DMS153 treated with DMSO at 0.1 percent for 48 hours (cell line): ENCODE results near the gene CD81.

Experiments
- DNase-seq: peaks from one replicate; lab custom pipeline; 2025; ENCODE audit not compliant: unreplicated experiment; lab: John Stamatoyannopoulos, UW

CD81 gene

DNA sequence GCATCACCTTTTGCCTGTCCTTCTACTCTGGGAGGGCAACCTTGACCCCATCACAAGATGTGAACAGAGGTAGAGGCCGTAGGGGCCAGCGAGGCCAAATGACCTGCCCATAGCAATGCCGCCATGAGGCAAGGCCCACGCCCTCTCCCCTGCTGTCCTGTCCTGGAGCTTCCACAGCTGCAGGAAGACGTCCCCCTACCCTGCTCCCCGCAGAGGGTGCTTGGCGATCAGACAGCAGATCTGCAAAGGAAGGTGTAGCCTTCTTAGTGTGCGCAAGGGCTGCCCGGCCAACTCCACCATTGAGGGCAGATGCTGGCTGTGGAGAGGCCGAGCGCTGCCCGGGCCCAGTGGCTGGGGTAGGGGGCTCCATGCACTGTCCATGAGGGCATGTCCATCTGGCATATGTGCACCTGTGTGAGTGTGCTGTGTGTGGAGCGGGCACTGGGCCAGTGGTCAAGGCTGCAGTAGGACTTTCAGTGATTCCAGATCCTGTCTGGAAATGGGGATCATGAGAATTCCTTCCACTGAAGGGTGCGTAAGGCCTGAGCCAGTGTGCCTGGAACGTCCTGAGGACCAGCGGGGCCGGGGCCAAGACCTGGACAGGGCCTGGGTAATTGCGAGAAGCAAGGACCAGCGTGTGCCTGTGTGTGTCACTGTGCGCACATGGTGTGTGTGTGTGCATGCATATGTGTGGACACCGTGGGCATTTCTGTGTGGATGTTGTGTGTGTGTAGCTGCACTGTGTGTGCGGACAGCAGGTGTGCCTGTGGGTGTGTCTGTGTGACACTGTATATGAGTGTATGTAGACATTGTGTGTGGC lies 56.2 kb downstream of the CD81 start:
- no peak for DNase-seq

DNA sequence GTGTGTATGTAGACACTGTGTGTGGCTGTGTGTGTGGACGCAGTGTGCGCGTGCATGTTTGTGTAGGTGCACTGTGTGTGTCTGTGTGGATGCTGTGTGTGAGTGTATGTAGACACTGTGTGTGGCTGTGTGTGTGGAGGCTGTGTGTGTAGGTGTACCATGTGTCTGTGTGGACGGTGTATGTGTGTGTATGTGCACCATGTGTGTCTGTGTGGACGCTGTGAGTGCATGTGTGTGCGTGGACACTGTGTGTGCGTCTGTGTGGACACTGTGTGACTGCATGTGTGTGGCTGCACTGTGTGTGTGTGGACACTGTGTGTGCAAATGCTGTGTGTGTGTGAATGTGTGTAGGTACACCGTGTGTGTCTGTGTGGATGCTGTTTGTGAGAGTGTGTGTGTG lies 56.9 kb downstream of the CD81 start:
- DNase-seq, result no peak

DNA sequence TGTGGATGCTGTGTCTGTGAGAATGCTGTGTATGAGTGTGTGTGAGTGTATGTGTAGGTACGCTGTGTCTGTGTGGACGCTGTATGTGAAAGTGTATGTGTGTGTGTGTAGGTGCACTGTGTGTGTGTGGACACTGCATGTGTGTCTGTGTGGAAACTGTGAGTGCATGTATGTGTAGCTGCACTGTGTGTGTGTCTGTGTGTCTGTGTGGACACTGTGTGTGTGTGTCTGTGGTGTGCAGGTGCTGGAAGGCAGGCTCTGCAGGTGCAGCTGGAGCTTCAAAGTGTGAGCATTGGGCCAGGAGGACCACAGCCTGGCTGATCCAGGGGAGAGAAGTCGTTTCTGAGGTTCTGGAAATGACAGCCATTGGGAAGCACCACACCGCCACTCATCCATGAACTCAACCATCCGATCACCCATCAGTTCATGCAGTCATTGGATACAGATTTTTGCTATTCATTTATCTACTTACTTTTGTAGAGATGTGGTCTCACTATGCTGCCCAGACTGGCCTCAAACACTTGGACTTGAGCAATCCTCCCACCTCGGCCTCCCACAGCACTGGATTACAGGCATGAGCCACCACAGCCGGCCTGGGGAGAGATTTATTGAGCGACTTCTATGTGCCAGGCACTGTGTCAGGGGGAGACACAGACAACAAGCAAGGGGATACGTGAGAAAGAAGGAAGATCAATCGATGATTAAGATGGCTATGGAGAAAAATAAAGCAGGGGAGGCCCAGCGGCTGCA lies 57.6 kb downstream of the CD81 start:
- DNase-seq, result no peak

DNA sequence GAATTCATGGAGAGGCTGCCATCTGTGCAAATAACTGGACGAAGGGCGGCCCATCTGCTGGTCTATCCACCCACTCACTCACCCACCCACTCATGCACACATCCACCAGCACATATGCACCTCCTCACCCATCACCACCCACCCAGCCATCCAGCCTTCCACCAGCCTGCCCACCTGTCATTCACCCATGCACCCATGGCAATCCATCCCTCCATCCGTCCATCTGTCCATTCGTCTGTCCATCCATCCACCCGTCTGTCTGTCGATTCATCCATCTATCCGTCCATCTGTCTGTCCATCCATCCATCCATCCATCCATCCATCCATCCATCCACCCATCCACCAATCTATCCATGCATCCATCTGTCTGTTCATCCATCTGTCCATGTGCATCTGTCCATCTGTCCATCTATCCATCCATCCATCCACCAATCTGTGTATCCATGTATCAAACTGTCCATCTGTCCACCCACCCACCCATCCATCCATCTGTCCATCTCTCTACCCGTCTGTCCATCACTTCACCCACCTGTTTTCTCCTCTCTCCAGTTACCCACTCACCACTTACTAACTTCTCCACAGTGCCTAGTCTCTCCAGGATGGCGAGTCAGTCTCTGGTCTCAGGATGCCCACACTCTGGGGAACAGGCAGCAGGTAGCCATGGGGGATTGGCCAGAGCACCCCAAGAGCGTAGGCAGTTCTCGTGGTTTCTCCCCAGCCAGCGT lies 58.3 kb downstream of the CD81 start:
- DNase-seq, result no peak

DNA sequence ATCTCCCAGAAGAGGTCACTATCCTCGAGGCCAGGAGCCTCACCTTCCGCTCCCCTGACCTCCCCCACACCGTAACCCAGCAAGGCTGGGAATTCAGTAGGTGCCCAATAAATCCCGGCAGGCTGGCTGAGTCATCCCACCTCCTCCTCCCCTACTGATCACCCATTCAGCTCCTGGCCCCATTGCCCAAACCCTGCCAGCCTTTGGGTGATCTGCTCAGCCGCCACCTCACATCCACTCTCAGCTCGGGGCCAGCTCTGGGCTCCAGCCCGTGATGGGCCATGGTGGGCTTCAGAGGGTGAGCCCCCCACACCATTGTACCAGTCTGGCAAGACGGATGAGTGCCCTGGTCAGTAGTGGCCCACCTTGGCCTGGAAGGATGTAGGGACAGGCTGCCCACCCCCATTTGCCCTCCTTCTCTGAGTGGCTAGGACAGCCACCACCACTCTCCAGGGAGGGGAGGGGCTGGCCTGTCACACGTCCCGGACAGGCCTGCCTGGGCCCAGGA lies 59.0 kb downstream of the CD81 start:
- DNase-seq, result no peak

DNA sequence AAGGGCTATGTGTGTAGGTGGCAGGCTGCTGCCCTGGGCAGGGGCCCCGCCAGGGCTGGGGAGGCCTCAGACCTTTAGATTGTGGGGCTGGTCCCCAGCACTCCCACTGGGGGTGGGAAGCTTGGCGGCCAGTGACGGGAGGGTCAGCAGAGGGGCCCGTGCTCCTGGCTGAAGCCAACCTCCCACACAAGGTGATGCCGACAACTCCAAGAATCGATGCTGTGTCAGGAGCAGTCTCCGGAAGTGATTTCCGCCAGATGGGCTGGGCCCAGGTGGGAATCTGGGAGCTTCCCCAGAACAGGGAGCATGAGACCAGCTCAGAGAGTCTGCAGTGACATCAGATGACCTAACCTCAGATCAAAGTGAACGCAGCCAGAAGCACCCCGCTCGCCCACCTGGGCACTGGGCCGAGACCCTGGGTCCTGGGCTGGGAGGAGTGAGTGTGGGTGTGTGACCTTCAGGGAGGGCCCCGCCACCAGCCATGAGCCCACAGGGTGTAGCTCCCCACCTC lies 59.5 kb downstream of the CD81 start:
- no peak for DNase-seq

DNA sequence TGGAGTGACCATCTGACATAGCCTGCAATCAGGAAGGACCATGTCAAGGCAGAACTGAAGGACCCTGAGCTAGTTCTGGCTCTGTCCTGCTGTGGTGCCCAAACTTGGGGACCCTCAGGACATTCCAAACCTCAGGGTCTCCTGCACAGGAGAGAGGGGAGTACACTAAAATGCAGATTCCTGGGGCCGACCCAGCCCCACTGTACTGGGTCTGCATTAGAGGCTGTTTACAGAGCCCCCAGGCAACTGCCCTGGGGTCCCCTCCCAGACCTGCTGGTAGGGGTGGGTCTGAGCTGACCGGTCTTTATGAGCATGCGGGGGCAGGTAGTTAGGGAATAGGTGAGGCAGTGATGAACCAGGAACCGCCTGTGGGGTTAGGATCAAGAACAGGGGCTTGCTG lies 60.4 kb downstream of the CD81 start:
- no peak for DNase-seq

DNA sequence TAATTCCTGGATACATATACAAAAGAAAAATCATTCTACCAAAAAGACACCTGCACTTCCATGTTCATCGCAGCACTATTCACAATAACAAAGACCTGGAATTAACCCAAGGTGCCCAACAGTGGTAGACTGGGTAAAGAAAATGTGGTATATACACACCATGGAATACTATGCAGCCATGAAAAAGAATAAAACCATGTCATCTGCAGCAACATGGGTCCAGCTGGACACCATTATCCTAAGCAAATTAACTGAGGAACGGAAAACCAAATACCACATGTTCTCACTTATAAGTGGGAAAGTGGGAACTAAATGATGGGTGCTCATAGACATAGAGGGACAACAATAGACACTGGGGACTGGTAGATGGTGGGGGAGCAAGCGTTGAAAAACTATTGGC lies 62.7 kb downstream of the CD81 start:
- no peak for DNase-seq

DNA sequence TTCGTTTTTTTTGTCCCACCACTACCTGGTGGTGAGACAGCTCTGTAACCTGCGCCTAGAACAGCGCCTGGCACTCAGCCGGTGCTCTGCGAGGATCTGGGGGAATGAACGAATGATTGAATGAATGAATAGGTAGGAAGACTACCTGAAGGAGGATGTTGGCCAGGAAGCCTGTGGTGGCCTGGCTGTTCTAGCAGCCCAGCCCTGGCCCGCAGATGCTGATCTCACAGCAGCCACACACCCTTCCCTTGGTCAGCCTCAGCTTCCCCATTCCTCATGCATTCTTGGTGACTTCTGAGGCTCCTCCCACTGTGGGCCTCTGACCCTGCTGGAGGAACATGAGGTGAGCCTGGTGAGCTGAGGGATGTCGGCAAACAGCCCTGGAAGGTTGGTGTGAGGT lies 63.5 kb downstream of the CD81 start:
- DNase-seq, result no peak

DNA sequence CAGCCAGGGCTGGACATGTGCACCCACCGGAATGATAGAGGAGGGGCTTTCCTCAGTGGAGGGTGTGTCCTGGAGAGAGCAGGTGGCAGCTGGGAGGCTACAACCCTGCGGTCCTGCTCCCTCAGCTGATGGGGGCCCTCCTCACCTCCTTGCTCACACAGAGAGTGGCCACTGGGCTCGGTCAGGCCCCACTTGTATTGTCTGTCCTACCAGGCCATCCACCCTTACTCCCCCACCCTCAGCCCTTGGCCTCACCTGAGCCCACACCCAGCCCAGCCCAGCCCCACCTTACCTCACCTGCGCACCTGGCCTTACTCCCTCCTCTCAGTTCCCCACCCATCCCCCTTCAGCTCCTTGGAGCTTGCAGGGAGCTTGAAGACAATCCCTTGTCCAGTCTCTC lies 64.1 kb downstream of the CD81 start:
- DNase-seq, result no peak

DNA sequence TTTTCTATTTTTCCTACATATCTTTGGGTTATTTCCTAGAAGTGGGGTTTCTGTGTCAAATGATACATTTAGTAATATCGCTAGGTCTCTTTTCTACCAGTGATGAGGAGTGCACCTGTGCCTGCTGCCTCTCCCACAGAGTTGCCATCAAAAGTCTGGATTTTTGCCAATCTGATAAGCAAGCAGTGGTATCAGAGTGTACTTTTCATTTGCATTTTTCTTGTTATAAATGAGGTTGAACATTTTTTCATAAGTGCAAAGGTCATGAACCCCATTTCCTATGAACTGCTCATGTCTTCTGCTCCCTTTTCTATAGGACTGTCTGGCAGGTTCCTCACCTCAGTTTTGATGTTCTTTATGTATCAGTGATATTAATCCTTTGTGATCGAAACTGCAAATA lies 65.5 kb downstream of the CD81 start:
- no peak for DNase-seq

DNA sequence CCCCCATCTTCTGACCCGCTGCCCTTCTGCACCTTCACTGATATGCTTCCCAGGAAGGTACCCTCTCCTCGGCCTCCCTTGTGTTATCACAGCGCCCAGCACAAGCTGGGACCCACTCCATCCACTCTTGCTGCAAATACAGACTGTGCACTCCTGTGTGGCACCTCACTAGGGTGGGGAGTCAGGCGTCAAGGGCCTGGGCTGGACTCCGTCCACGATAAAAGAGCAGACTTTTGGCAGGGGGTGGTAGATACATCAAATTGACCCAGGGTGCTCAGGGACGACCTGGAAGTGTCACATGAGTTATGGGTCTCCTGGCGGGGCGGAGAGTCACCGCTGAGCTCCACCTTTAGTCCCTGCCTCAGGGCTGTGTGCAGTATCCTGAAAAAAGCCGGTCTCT lies 66.3 kb downstream of the CD81 start:
- no peak for DNase-seq

DNA sequence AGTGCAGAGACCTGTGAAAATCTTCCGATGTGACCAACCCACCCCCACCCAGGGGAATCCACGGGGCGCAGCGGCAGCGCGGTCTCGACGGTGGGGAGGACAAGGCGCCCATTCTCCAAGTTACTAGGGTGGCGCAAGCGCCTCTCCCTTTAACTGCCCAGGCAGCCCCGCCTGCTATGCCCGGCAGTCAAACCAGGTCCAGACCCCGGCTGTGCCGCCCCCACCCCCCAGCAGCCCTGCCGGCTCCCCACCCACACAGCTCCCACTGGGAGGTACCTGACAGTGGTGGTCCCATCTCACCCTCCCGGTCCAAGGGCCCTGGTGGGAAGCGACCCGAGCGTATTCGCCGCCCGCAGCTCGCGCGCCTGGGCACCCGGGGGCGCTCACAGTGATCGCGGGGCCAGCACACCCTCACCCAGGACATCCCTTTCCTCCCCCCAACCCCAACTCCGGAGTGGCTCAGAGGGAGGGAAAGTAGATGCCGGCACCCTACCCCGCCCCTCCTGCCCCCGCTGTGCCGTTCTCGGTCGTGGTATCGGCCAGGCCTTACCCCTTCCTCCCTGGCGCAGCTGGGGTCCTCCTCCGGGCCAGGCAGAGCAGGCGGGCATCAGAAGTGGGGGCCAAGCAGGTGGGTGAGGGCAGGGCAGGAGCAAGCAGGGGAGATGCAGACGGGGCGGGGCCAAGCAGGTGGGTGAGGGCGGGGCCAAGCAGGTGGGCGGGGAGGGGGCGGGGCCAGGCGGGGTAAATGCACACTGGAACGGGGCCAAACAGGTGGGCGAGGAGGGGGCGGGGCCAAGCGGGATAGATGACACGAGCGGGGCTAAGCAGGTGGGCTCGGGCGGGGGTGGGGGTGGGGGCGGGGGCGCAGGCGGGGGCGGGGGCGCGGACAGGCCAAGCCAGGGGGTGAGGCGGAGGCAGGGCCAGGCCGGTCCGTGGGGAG lies 67.0 kb downstream of the CD81 start, which contains the start of gene TRPM5:
TRPM5 (minus strand) TSS at position 634 of the 940 bp plus-strand sequence. CDS start 21,478 bp downstream, outside the sequence.
- no peak for DNase-seq

DNA sequence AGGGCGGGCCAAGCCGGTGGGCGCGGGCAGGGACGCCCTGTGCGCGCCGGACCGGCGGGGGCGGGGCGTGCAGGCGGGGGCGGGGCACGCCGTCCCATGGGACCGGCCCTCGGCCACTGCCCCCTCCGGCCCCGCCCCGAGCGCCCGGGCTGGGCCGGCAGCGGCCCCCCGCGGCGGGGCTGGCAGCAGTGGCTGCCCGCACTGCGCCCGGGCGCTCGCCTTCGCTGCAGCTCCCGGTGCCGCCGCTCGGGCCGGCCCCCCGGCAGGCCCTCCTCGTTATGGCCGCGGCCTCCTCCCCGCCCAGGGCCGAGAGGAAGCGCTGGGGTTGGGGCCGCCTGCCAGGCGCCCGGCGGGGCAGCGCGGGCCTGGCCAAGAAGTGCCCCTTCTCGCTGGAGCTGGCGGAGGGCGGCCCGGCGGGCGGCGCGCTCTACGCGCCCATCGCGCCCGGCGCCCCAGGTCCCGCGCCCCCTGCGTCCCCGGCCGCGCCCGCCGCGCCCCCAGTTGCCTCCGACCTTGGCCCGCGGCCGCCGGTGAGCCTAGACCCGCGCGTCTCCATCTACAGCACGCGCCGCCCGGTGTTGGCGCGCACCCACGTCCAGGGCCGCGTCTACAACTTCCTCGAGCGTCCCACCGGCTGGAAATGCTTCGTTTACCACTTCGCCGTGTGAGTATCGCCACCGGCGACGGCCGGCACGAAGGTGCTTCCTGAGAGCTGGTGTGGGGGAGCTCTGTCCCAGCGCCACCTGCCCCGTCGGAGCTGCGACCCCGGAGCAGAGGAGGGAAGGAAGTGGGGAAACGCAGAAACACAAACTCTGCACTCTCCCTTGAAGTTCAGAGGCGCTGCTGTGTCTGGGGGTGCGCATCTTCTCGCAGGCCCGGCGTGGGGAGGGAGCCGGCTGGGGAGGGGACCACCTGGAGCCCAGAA lies 68.0 kb downstream of the CD81 start, which contains the start of gene KCNQ1:
KCNQ1 (plus strand) TSS at position 188 of the 925 bp plus-strand sequence; CDS start at position 279, 91 bp downstream.
- DNase-seq, result peak; percentile 22

DNA sequence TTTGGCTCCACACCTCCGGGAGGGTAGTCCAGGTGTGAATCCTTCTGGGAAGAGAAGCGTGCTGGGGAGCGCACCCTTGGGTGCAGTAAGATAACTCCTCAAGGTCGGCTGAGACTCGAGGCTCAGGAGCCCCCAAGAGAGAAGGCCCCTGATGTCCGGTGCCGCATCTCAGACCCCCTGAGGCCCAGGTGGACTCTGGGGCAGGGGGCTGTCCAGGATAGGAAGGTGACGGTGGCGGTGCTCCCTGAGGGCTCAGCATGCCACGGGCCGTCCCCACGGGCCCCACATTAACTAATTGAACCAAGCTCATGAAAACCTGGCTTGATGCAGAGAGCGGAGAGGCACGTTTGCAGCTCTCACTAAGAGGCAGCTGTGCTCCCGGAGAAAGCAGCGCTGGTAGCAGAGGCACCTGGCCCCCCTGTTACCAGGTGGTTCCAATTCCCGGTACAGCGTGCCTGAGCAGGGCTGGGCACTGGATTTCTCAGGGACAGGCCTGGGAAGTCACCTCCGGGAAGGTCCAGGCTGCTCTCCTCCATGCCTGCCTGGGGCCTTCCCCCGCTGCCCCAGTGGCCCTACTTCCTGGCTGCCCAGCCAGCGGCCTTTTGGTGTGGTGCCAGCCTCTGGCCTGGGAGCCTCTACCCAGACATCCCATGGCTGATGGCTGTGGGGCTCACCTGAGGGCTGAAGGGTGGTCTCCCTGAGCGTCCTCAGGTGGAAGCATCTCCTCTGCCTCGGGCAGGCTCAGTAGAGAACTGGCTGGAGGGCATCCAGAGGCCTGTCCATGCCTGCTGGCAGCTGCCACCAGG lies 68.8 kb downstream of the CD81 start:
- DNase-seq, result no peak

DNA sequence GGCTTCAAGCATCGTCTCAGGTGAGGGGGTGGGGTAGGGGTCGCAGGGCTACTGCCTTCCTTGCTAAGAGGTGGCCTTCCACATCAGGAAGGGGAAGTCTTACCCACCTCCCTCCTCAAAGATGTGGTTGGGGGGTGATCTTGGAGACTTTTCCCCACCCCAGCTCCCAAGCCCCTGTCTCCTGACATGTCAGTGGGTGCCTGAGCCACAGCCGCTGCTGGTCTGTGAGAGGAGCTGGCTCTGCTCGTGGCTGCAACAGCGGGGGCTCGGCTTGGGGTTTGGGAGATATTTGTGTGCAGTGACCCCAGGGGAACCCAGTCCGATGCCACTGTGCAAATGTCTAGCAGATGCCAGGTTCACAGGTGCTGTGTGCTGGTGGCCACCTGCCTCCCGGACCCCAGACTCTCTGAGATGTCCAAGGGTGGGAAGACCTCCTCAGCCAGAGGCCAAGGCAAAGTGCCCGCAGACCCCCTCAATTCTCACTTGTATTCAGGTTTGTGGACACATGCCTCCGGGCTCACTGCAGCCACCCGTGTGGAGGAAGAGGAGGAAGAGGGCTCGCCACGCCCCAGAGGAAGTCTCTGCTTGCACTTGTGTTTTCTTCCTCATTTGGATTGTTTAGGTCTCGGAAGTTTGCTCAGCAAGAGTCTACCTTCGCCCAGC lies 69.6 kb downstream of the CD81 start:
- no peak for DNase-seq
